OCI-LY7 (cell line): ENCODE measurements around the gene LTO1.

Source experiments
- EZH2phosphoT487 ChIP-seq: fragments of 200-600 bp; sonication (generic); IDR thresholded peaks from 2 replicates; pipeline ENCODE4 v1.6.1; 2018; ENCODE audit warnings: low read depth, borderline replicate concordance, mild to moderate bottlenecking, mixed run types, antibody characterized with exemption, low read length, moderate library complexity, mixed read lengths
- TF ChIP-seq, protein P1 (sequence below): fragments of 200-600 bp; sonication (generic); conservative IDR thresholded peaks from 2 replicates; pipeline ENCODE4 v1.5.1; 2014; ENCODE audit warnings: mild to moderate bottlenecking, antibody characterized with exemption, low read length, moderate library complexity, mixed read lengths

DNA sequence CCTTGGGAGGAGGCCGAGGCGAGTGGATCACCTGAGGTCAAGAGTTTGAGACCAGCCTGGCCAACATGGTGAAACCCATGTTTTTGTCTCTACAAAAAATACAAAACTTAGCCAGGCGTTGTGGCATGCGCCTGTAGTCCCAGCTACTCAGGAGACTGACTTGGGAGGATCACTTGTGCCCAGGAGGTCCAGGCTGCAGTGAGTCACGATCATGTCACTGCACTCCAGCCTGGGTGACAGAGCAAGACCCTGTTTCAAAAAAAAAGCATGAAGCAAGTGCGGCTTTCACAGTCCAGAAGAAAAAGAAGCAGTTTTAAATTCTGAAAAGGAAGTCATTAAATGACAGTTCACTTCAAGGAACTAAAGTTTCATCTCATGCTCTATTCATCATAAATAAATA, 7.1 kb upstream of the LTO1 start:
- TF ChIP-seq, protein P1, sequence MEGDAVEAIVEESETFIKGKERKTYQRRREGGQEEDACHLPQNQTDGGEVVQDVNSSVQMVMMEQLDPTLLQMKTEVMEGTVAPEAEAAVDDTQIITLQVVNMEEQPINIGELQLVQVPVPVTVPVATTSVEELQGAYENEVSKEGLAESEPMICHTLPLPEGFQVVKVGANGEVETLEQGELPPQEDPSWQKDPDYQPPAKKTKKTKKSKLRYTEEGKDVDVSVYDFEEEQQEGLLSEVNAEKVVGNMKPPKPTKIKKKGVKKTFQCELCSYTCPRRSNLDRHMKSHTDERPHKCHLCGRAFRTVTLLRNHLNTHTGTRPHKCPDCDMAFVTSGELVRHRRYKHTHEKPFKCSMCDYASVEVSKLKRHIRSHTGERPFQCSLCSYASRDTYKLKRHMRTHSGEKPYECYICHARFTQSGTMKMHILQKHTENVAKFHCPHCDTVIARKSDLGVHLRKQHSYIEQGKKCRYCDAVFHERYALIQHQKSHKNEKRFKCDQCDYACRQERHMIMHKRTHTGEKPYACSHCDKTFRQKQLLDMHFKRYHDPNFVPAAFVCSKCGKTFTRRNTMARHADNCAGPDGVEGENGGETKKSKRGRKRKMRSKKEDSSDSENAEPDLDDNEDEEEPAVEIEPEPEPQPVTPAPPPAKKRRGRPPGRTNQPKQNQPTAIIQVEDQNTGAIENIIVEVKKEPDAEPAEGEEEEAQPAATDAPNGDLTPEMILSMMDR, result no peak
- TF ChIP-seq EZH2phosphoT487, result no peak
